SH-SY5Y (cell line): ENCODE results near the gene PRPF39.

Source experiments
- GATA2 ChIP-seq: IDR thresholded peaks from 2 replicates; pipeline ENCODE4 v1.6.1; 2011; ENCODE audit warnings: mild to moderate bottlenecking, low read depth, low read length
- GATA3 ChIP-seq: IDR thresholded peaks from 2 replicates; pipeline ENCODE4 v1.6.1; 2011; ENCODE audit warnings: low read depth, mild to moderate bottlenecking, low read length, moderate library complexity

GRCh38 chr14:45112896-45113781 is 29.2 kb downstream of the PRPF39 start:
- TF ChIP-seq GATA3: no peak
- no peak for TF ChIP-seq GATA2
